OCI-M2 (cell line): ENCODE data around the gene KDM5A.
"Not testable (repeated sequence)": the region's sequence is repeated elsewhere in the genome, so short reads cannot be mapped to it uniquely, and the experiment has no call there.

Source experiments
- DNase-seq: peaks from one replicate; lab custom pipeline; 2025; ENCODE audit not compliant: unreplicated experiment; lab: John Stamatoyannopoulos, UW

The KDM5A gene

GRCh38 chr12:334125-334524 is 55.0 kb downstream of the KDM5A start:
- DNase-seq, result no peak

DNA sequence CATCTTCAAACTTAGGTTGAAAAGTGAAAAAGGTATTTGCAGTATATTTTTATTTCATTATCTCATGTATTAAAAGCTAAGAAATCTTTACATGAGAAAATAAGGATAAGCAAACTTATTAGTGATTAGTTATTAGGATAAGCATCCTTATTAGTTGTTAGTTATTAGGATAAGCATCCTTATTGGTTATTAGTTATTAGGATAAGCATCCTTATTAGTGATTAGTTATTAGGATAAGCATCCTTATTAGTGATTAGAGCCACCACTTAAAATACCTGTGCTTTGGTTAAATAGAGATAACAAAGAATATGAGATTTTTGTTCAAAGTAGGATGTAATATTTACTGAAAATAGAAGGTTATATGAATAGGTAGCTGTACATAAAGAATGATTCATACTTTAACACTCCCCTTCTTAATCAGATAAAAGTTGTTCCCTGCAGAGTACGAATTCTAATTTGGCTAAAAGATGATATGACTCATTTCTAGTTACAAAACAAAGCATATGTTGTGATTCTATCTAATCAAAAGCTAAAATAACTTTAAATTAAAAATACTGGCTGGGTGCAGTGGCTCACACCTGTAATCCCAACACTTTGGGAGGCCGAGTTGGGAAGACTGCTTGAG is 56.4 kb downstream of the KDM5A start:
- DNase-seq, result no peak

GRCh38 chr12:331287-331686 is 57.8 kb downstream of the KDM5A start:
- no peak for DNase-seq

- no peak for DNase-seq
Observed at GRCh38 chr12:325906-326305, 63.2 kb downstream of the KDM5A start.

DNA sequence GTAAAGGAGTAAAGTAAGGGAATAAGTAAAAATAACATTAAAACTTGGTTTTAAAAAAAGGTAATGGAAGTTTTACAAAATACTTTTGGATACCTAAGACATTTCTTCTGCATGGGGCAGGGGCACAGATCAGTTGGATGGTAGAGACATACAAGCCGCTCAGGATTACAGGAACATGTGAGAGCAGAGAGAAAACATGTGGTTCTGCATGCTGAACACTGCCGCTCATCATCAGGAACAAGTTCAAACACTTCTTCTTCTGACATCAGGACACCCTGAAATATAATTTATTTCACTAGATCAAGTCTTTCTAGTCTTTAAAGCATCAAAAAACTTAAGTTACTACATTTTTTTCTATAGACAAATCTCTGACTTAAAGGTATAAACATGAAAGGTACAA is 65.6 kb downstream of the KDM5A start:
- no peak for DNase-seq

DNA sequence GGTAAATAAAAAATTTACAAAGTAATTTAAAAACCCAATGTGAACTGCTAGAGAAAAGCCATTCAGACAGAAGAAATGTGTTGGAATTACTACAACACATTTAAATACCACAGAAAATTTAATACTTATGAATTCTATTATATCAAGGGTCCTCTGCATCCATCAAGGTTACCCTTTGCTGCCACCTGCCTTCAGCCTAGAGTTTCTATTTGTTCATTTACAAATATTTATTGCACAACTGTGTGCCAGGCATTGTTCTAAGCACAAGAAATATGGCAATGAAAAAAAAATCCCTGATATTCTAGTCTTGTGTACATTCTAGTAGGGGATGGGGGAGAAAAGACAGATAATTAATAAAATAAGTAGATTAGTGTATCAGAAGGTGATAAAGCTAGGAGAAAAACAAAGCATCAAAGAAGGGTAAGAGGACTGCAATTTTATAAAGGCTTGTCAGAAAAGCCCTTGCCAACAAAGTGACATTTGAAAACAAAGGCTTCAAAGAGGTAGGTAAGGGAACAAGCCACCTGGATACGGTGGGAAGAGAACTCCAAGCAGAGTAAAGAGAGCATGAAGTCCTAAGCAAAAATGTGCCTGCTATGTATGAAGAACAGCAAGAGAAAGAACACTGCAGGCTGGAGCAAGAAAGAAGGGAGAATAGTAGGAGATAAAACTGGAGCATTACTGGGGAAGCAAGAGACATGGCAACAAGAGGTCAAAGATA is 67.4 kb downstream of the KDM5A start:
- no peak for DNase-seq

- no peak for DNase-seq
Observed at GRCh38 chr12:318759-319515, 70.2 kb downstream of the KDM5A start.

DNA sequence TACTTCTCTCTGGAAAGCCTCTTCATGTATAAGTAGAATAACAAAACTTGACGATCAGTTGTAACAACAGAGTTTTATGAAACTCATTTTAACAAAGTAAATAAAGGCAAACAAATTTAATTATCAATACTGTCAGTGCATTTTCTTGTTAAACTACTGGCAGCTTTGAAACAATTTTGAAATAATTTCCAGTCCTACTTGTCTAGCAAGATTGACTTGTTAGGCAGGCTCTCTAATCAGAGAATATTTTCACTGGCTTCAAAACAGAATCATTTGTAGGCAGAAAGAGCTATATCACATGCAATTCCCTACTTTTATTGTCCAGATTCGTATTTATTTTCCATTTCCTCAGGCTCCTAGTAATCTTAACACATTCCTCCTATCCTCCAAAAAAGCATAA is 80.6 kb downstream of the KDM5A start:
- no peak for DNase-seq

DNA sequence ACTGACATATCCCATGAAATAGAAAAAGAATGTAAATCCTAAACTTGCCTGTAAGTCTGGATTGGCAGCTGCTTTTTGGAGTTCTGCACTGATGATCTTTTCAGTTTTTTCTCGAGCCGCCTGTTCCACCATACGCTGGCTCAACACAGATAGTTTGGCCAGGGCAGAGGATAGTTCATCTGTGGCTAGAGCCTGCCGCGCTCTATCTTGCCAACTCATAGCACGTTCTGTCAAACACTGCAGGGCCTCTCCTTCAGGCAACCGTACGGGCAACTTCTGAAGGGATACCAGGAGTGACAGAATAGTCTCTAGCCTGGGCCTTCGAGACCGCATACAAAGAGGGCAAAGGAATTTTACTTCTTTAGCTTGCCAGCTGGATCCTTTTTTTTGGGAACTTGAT is 81.7 kb downstream of the KDM5A start:
- no peak for DNase-seq

- DNase-seq, result no peak
Observed at GRCh38 chr12:304805-305204, 84.3 kb downstream of the KDM5A start.

DNA sequence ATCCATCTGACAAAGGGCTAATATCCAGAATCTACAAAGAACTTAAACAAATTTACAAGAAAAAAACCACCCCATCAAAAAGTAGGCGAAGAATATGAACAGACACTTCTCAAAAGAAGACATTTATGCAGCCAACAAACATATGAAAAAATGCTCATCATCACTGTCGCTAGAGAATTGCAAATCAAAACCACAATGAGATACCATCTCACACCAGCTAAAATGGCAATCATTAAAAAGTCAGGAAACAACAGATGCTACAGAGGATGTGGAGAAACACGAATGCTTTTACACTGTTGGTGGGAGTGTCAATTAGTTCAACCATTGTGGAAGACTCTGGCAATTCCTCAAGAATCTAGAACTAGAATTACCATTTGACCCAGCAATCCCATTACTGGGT is 86.4 kb downstream of the KDM5A start:
- not testable (repeated sequence) for DNase-seq

DNA sequence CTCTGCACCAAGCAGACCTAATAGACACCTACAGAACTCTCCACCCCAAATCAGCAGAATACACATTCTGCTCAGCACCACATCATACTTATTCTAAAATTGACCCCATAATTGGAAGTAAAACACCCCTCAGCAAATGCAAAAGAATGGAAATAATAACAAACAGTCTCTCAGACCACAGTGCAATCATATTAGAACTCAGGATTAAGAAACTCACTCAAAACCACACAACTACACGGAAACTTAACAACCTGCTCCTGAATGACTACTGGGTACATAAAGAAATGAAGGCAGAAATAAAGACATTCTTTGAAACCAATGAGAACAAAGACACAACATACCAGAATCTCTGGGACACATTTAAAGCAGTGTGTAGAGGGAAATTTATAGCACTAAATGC is 89.0 kb downstream of the KDM5A start:
- DNase-seq, result not testable (repeated sequence)

- not testable (repeated sequence) for DNase-seq
Observed at GRCh38 chr12:299511-299910, 89.6 kb downstream of the KDM5A start.

GRCh38 chr12:298059-298458 is 91.1 kb downstream of the KDM5A start:
- not testable (repeated sequence) for DNase-seq

DNA sequence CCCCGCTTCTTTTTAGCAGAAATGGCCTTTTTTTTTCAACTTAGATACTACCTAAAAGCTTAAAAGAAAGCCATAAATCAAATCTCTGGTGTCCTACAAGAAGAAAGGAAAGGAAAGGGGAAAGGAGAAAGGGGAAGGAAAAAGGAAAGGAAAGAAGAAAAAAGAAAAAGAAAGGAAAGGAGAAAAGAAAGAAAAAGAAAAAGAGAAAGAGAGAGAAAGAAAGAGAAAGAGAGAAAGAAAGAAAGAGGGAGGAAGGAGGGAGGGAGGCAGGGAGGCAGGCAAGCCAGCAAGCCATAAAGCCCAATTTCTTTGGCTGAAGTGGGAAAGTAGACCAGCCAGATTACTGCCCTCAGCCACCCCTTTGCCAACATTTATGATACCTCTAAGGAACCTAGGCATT is 94.0 kb downstream of the KDM5A start:
- DNase-seq, result no peak

DNA sequence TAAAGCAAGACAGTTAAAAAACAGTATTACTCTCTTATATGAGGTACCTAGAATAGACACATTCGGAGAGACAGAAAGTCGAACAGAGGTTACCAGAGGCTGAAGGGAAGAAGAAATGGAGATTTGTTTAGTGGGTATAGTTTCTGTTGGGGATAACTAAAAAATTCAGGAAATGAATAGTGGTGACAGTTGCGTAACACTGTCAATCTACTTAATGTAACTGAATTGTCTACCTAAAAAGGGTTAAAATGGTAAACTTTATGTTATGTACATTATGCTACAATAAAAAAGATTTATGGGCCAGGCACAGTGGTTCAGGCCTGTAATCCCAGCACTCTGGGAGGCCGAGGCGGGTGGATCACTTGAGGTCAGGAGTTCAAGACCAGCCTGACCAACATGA is 95.9 kb downstream of the KDM5A start:
- no peak for DNase-seq

DNA sequence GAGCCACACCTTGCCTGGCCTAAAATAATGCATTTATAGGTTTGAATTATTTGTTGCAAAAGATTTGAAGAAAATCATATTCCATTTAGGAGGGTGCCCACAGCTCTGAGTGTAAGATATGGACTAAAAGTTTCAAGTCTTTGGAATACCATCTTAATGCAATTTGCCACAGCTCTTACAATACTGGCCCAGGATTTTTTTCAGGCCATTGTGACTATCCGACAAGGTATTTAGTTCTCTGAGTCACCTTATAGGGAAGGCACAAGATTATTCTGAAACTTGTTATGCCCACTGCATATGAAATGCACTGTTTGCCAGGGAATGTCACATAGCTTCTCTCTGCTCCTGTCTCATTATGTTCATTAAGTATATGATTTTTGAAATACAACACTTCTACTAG is 96.9 kb downstream of the KDM5A start:
- no peak for DNase-seq

GRCh38 chr12:291153-291723 is 97.9 kb downstream of the KDM5A start:
- no peak for DNase-seq

GRCh38 chr12:288687-289086 is 100.4 kb downstream of the KDM5A start:
- no peak for DNase-seq

DNA sequence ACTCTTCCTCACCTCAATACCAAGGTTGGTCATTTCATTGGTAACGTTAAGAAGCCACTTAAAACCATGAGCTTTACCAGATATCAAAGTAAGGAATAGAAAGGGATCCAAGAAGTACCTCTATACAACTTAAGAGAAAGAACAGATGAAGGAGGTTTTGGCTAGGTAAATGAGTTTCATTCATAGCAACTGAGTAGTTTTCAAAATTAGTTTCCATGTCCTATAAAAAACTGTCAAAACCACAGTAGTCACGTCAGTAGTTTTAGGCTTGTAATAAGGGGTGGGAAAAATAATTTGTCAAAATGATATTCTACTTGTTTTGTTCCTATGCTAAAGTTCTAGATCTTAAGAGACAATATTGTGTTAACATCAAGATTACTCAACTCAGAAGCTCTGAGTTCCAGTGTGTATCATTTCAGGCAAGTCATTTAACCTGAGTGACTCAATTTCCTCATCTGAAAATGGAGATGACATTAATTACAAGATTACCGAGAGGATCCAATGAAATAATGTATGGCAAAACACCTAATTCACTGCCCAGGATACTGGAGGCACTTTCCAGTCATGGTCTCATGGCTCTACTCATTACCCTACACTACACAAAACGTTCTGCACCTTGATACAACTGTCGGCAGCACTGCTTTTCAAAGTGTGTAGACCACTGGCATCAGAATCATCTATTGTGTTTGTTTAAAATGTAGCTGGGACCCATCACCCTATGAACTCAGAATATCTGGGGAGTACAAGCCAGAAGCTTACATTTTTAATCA is 102.4 kb downstream of the KDM5A start:
- no peak for DNase-seq

GRCh38 chr12:278046-278445 is 111.1 kb downstream of the KDM5A start:
- DNase-seq, result no peak
